Stimulated activated CD8-positive, alpha-beta memory T cell treated with anti-CD3 and anti-CD28 coated beads, Interleukin-12 subunit alpha, Interleukin-12 subunit beta, amount 100 ng/mL, for 4 hours (primary cell): Measurements from ENCODE around the gene PKD1.

ENCODE experiments used
- DNase-seq: peaks from one replicate; pipeline ENCODE4 v3.0.0-alpha.2; 2020; ENCODE audit warnings: low read depth

PKD1 gene

DNA sequence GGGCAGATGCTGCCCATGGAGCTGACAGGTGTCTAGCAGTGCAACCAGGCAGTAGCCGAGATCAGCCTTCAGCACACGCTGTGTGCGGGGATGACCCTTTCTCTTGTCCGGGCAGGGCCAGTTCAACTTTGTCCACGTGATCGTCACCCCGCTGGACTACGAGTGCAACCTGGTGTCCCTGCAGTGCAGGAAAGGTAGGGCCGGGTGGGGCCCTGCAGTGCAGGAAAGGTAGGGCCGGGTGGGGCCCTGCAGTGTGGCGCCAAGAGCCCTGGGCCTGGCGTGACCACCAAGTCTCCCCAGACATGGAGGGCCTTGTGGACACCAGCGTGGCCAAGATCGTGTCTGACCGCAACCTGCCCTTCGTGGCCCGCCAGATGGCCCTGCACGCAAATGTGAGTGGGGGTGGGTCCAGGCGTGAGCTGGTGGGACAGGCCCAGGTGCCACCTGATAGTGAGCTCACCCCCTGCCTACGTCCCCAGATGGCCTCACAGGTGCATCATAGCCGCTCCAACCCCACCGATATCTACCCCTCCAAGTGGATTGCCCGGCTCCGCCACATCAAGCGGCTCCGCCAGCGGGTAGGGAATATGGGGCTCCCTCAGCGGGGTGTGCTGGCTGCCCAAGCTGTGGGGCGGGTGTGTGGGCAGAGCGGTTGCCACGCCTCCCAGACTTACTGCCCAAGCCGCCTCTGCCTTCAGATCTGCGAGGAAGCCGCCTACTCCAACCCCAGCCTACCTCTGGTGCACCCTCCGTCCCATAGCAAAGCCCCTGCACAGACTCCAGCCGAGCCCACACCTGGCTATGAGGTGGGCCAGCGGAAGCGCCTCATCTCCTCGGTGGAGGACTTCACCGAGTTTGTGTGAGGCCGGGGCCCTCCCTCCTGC lies 47.7 kb downstream of the PKD1 start:
- no peak for DNase-seq

DNA sequence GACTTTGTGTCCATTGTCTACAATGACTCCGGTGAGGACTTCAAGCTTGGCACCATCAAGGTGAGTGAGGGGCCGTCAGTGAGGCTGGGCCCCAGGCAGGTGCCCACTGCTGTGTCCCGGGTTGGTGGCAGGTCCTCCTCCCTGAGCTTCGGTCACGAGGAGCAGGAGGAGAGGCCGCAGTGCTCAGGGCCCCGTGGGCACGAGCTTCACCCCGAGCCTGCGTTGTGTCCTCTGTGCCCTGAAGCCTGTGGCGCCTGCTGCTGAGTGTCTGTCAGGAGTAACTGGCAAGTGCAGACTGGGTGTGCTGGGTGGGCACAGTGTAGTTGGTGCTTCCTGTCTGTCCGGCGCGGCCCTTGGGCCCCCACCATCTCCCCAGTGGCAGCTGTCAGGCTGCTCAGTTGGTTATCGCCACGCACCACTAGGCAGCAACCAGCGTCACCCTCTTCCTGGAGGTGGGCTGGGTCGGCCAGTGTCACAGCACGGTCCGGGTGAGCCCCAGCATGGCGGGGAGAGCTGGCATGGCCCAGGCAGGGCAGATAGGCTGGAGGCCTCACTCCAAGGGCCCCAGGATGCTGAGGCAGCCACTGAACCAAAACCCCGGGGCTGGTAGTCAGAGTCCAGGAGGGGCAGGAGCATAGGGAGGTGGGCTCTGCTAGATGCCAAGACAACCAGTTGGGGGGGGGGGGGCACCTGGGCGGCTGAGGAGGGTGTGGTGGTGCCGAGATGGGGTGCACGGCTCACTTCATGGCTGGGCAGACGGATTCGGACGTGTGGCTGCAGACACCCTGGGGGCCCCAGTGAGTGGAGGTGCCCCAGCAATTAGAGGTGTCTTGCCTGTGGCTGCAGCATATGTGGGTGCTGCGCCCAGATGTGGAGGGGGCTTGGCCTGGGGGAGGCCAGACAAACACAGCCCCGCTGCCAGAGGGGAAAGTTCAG lies 48.6 kb downstream of the PKD1 start:
- no peak for DNase-seq

DNA sequence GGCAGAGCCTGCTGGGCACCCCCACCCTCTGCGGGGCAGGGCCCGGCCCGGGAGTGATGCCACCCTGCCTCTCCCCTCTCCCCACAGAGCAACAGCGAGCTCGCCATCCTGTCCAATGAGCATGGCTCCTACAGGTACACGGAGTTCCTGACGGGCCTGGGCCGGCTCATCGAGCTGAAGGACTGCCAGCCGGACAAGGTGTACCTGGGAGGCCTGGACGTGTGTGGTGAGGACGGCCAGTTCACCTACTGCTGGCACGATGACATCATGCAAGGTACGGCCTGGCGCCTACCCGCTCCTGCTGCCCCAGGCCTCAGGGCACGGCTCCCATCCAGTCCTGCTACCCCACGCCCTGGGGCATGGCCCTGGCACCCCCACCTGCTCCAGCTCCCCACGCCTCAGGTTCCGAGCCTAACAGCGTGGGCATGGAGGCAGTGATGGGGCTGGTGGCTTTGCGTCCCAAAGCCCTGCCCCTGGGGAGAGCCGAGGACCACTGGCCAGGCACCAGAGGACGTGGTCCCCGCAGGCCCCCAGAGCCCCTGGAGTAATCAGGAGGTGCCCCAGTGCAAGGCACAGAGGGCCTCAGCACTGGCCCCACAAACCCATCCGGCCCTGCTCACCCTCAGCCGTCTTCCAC lies 49.5 kb downstream of the PKD1 start:
- DNase-seq, result no peak

DNA sequence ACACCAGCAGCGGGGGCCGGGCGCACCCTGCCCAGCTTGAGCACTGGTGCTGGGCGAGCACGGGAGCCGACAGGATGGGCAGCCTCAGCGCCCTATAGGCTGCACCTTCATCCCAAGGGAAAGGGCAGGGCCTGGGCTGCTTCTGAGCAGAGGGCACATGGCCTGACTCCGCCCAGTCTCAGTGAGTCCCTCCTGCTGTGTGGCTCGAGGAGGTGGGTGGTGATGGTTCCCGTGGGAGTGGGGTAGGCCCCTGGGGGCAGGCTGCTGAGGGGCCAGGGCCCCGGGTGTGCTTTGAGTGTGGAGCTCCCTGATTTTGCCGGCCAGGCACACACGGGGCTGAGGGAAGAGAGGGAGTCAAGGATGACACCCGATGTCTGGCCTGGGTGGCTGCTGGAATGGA lies 50.0 kb downstream of the PKD1 start:
- DNase-seq, result no peak

DNA sequence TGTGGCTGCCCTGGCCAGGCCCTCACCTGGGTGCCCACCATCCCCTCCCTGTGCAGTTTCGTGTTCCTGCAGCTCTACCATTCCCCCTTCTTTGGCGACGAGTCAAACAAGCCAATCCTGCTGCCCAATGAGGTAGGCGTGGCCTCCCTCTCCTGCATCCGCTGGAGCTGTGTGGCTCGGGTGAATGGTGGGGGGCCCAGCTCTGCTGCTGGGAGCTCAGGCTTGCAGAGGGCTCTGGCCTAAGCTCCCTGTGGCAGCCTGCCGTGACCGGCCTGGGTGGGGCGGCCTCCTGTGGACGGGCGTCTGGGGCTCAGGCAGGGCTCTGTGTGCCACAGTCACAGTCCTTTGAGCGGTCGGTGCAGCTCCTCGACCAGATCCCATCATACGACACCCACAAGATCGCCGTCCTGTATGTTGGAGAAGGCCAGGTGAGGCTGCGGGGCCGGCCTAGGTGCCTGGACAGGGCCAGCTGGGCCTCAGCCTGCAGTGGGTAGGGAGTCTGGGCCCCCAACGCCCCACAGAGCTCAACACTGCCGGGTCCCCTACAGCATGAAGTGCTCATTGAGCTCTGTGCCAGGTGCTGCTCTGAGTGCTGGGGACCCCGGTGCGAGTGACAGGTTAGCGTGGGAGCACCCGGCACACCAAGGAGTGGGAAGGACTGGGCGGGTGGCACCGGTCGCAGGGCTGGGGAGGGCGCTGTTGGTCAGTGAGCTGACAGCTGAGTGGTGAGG lies 50.6 kb downstream of the PKD1 start:
- no peak for DNase-seq

DNA sequence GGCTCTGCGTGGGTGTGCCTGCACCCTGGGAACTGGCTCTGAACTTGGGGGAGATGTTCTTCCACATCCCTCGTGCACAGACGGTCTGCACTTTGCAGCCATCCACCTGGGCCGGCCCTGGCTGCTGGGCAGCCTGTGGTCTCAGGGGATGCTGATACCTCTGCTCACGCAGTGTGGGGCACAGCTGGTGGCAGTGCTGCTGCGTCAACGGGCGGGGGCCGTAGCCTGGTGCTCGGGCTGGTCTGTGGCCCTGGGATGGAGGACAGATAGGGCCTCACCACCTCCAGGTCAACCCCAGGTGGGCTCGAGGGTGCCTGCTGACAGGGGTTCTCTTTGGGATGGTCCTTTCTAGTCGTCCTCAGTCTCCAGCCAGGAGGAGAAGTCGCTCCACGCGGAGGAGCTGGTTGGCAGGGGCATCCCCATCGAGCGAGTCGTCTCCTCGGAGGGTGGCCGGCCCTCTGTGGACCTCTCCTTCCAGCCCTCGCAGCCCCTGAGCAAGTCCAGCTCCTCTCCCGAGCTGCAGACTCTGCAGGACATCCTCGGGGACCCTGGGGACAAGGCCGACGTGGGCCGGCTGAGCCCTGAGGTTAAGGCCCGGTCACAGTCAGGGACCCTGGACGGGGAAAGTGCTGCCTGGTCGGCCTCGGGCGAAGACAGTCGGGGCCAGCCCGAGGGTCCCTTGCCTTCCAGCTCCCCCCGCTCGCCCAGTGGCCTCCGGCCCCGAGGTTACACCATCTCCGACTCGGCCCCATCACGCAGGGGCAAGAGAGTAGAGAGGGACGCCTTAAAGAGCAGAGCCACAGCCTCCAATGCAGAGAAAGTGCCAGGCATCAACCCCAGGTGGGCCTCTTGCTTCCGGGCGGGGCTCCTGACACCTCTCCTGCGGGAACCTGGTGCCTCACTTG lies 51.6 kb downstream of the PKD1 start:
- DNase-seq, result no peak

DNA sequence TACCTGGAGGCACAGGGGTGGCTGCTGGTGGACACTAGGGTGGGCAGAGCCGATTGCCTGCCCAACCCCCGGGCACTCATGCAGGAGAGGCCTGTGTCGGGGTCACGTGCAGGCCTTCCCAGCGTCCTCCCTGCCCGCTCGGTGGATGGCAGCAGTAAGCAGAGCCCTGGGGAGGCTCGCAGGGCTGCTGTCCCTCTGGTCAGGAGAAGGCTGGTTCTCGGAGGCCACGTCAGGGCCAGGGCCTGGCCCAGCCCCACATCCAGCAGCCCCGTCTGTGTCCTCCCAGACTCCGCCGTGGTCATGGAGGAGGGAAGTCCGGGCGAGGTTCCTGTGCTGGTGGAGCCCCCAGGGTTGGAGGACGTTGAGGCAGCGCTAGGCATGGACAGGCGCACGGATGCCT lies 52.3 kb downstream of the PKD1 start:
- no peak for DNase-seq

DNA sequence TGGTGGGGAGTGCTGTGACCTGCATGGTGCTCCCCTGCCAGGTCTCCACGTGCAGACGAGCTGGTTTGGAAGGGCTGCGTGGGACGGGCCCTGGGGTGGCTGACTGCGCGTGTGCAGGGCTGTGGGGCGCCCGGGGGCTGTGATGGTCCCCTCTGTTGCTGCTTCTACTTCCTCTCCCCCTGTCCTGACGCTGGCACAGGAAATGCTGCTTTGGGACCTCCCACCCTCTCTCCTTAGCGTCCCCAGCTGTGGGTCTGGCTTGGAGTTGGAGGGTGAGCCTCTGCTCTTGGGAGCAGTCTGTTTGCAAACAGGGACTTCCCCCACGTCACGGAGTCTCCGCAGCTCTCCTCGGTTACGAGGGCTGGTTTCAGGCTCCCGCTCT lies 52.7 kb downstream of the PKD1 start:
- DNase-seq, result no peak

DNA sequence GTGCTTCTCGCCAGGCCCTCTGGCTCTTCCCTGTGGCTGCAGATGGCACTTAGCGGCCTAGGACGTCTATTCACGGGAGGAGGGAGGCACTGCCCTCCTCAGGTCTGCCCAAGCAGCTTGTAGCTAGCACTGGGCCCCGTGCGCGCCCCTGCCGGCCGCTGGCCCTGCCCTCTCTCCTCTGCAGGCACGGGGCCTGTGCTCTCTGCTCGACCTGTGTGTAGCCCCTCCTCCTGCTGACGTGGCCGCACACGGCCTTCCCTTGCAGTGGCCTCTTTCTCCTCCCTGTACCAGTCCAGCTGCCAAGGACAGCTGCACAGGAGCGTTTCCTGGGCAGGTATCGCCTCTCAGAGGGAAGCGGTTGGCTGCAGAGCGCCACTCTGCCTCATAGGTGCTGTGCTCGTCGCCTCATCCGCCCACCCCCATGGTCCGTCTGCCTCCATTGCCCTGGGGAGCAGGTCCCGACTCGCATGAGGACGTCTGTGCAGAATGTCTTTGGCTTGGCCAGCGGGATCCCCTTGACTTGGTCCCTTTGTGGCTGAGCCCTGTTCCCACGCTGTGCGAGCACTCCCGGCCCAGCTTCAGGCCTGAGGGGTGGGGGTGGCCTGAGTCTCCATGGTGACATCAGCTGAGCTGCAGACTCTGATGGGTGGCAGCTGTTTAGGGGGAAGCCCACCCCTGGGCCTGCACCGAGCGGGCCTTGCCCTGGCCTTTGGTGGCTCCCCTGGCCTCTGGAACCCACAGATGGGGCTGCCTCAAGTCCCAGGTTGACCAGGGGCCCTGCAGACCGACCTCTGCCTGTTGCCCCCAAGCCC lies 53.3 kb downstream of the PKD1 start:
- DNase-seq, result no peak

DNA sequence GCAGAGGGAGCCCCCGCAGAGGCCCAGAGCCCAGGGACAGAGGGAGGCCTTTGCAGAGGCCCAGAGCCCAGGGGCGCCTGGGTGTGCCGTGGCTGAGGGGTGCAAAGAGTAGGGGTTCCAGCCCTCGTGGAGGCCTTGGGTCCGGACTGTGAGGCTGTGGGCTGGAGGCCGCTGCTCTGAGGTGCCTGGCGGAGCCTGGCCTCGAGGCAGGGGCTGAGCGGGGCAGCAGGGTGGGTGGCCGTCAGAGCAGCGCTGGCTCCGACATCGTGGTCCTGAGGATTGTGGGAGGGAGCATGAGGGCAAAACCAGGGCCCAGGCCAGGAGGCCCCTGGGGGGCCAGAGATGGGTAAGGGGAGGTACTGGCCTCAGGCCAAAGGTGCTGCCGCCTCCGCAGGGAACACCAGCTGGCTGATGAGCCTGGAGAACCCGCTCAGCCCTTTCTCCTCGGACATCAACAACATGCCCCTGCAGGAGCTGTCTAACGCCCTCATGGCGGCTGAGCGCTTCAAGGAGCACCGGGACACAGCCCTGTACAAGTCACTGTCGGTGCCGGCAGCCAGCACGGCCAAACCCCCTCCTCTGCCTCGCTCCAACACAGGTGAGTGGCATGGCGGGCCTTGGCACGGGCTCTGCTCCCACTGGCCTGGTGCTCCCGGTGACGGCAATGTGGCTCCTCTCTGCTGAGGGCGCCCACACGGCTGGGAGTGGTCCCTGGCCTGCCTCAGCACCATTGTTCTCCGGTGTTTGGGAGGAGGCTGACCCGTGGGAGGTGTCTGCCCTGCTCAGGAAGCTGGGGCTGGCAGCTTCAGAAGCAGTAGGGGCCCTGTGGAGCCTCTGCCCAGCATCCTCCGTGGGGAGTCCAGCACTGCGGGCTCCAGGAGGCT lies 54.3 kb downstream of the PKD1 start:
- no peak for DNase-seq

DNA sequence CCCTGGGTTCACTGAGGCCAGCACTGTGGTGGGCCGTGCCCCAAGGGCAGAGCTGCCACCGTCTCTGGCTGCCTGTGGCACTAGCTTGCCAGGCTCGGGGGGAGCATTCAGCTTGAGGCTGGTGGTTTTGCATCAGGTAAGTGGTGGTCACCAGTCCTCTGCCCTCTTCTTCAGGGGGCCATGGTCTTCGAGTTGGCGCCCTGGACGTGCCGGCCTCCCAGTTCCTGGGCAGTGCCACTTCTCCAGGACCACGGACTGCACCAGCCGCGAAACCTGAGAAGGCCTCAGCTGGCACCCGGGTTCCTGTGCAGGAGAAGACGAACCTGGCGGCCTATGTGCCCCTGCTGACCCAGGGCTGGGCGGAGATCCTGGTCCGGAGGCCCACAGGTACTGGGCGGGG lies 55.7 kb downstream of the PKD1 start:
- DNase-seq, result no peak

DNA sequence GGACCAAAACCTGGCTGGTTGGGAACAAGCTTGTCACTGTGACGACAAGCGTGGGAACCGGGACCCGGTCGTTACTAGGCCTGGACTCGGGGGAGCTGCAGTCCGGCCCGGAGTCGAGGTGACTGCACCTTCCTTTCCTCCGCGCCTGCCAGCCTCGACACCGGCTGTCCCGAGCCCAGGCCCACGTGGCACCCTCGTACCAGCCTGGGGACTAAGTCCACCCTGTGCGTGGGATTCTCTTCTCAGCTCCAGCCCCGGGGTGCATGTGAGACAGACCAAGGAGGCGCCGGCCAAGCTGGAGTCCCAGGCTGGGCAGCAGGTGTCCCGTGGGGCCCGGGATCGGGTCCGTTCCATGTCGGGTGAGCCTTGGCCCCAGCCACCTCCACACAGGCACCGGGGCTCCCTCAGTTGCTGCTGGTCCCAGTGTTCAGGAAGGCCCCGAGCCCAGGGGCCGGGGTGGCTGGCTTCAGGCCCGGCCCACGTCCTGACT lies 56.3 kb downstream of the PKD1 start:
- no peak for DNase-seq

DNA sequence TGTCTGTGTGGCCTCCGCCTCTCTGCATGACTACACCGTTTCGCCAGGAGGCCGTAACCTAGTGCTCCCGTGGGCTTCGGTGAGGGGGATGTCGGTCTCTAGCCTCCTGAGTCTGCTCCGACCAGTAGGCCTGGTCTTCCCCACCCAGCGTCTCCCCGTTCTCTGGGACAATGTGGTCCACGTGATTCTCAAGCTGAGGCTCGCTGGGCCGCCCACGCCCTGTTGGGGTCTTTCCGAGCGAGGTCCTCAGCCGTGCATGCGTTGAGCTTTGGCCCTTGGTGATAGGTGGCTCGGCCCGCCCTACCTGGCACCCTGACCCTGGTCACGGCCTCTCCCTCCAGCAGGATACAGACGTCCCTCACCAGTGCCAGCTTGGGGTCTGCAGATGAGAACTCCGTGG lies 57.0 kb downstream of the PKD1 start:
- DNase-seq, result no peak

DNA sequence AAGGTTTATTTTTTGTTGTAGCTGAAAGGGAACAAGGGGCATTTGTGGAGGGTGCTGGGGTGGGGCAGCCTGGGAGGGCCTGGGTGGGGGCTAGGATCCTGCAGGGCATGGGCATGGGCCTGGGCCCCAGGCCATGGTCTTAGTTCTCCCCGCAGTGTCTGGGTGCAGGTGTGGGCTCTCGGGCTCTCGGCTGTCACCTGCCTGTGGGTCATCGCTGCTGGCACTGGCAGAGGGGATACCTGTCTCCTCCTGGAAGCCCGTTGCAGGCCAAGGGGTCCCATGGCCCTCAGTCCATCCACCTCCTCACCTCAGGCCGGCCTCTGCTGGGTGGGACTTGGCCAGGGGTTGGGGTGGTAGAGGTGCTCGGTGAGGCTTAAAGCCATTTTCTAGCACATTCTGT lies 57.6 kb downstream of the PKD1 start:
- no peak for DNase-seq

DNA sequence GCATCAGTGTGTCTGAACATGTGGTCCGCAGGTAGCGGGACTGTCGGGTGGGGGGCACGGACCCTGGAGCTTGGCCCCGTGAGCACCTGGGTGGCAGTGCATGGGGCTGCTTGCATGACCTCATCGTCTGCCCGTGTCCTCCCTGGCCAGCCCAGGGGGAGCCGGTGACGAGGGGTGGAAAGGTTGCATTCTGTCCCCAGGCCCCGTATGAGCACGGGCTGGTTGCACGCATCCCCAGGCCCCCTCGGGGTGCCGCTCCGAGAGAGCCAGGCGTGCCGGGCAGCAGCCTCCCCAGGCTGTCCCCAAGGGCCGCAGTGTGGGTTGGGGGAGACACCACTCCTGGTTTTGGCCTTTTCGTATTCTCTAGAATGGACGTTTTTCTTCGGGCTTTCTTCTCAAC lies 58.0 kb downstream of the PKD1 start:
- DNase-seq, result no peak

DNA sequence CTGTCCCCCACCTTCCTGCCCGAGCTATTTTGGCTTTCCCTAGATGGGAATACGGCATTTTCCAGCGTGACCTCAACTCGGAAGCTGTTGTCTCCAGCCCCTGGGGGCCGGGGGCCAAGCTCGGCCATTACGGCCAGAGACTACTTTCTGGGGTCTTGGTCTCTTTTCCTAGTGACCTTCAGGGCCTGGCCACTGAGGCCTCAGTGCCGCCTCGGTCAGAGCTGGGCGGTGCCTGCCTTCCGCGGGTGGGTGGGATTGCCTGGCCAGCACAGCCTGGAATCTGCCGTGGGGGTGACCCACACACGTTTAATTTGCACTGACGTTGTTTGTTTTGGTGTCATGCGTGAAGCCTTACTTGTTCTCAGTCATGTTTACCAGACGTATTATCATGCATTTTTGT lies 58.7 kb downstream of the PKD1 start:
- no peak for DNase-seq

DNA sequence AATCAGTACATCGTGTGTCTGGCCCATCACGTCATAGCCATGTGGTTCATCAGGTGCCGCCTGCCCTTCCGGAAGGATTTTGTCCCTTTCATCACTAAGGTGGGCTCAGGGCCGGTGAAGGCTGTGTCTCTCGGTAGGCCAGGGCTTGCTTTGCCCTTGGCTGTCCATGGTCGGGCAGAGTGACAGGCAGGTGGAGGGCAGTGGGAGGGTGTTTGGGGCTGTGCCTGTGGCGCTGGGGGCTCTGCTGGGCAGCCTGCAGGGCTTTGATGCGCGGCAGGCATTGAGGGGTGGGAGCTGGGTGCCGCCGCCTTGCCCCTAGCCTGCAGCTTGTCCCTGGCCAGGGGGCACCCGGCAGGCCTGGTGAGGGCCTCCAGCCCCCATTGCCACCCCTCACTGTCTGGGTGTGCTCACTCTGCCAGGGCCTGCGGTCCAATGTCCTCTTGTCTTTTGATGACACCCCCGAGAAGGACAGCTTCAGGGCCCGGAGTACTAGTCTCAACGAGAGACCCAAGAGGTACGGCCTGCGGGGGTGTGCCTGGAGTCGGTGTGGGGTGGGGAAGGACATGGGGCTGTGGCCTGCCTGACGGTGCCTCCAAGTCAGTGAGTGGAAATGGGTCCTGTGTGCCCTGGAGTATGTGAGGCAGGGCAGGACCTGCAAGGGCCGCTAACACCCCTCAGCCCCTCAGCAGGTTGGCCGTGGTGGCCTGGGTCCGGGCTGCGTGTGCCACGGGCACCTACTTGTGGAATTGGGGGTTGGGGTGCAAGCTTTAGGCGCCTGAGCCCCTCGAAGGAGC lies 59.4 kb downstream of the PKD1 start:
- DNase-seq, result no peak

DNA sequence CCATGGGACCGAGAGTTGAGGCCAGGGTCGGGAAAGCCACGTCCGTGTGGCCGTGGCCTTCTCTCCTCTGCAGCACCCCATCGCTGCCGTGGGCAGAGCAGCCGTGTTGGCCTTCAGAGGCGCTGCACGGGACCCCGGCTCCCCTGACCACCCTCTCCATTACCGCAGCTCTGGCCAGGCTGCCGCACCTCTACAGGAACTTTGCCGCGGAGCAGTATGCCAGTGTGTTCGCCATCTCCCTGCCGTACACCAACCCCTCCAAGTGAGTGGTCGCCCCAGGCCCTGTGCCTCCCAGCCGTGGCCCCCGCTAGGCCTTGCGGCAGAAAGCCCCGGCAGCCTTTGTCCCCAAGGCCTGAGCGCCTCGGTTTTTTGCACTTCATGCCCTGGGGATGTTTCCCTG lies 60.1 kb downstream of the PKD1 start:
- DNase-seq, result no peak
